ENCODE data around the gene PDIA3.

GRCh38 chr15:43763819-43764446 is 17.7 kb downstream of the PDIA3 start:
- TF ChIP-seq, protein P1, sequence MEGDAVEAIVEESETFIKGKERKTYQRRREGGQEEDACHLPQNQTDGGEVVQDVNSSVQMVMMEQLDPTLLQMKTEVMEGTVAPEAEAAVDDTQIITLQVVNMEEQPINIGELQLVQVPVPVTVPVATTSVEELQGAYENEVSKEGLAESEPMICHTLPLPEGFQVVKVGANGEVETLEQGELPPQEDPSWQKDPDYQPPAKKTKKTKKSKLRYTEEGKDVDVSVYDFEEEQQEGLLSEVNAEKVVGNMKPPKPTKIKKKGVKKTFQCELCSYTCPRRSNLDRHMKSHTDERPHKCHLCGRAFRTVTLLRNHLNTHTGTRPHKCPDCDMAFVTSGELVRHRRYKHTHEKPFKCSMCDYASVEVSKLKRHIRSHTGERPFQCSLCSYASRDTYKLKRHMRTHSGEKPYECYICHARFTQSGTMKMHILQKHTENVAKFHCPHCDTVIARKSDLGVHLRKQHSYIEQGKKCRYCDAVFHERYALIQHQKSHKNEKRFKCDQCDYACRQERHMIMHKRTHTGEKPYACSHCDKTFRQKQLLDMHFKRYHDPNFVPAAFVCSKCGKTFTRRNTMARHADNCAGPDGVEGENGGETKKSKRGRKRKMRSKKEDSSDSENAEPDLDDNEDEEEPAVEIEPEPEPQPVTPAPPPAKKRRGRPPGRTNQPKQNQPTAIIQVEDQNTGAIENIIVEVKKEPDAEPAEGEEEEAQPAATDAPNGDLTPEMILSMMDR (IDR thresholded peaks at IDR 0.05): no peak
- TF ChIP-seq EZH2 (IDR thresholded peaks at IDR 0.05; ENCODE audit: borderline replicate concordance, insufficient read depth, low read depth, low read length, poor library complexity, severe bottlenecking): no peak
